ENCODE results near the gene ANKRD65. TPM values are rescaled to one million over a fixed set of nuclear protein-coding genes. Genes with fewer than 3 reads are reported as not detected.

The ANKRD65 gene
- polyA plus RNA-seq, 1 donor (not counting 4 experiments of a cell fraction or from before 2014, with no cell fraction given) = 4.6 TPM

- TF ChIP-seq CTCF (optimal IDR thresholded peaks at IDR 0.05 in 1 of 3, IDR thresholded peaks at IDR 0.05 in 1 of 3, conservative IDR thresholded peaks at IDR 0.05 in 1 of 3; ENCODE audit: extremely low read depth in 1 of 3, insufficient read depth in 2 of 3, low read length in 3 of 3) (no peak), EZH2 (IDR thresholded peaks at IDR 0.05; ENCODE audit: low read length) (no peak)
- Histone ChIP-seq H2AFZ (ENCODE audit: control insufficient read depth, low read length) (no peak overlapping the region), H3K4me3 (ENCODE audit: control insufficient read depth in 2 of 3, extremely low read depth in 1 of 3, insufficient read depth in 2 of 3, low read depth in 1 of 3, low read length in 3 of 3) (no peak overlapping the region), H3K9me1 (ENCODE audit: control insufficient read depth, extremely low read depth, insufficient read depth, low read length) (no peaks in the 10 kb centered on the region), H3K9ac (ENCODE audit: control insufficient read depth, extremely low read depth, insufficient read depth, low read length) (no peak overlapping the region), H3K27me3 (ENCODE audit: control insufficient read depth, extremely low read depth, insufficient read depth, low read length) (no peaks in the 10 kb centered on the region), H3K79me2 (ENCODE audit: control insufficient read depth, insufficient read depth, low read length) (no peaks in the 10 kb centered on the region), H3K4me1 (ENCODE audit: control insufficient read depth, extremely low read depth, insufficient read depth, low read length) (peaks cover 16% of the 10 kb centered on the region), H3K4me2 (ENCODE audit: control insufficient read depth, extremely low read depth, insufficient read depth, low read depth, low read length) (no peak overlapping the region), H3K27ac (ENCODE audit: control insufficient read depth, insufficient read depth, low read length) (no peak overlapping the region), H4K20me1 (ENCODE audit: control insufficient read depth, extremely low read depth, insufficient read depth, low read length) (no peaks in the 10 kb centered on the region), H3K36me3 (ENCODE audit: control insufficient read depth in 2 of 2, extremely low read depth in 1 of 2, insufficient read depth in 2 of 2, low read length in 2 of 2) (no peaks in the 10 kb centered on the region), H3K9me3 (ENCODE audit: control insufficient read depth, low read depth, low read length) (no peaks in the 10 kb centered on the region)
- DNase-seq (ENCODE audit: low read depth, low spot score) (no peak), FAIRE-seq (no peak)
- dilution Hi-C loops (cut with MboI; ENCODE audit: extremely low pct_ligation_motif_present, low sequenced_read_pairs) = no loop called here
These were observed 5.5 kb upstream of the ANKRD65 start for GRCh38 chr1:1426496-1427105.

- H3K9me1 ChIP-seq (ENCODE audit: control insufficient read depth, extremely low read depth, insufficient read depth, low read length) = no peaks in the 10 kb centered on the region
- FAIRE-seq = no peak
- H3K79me2 ChIP-seq (ENCODE audit: control insufficient read depth, insufficient read depth, low read length) = no peaks in the 10 kb centered on the region
- peaks cover 23% of the 10 kb centered on the region for H3K4me1 ChIP-seq (ENCODE audit: control insufficient read depth, extremely low read depth, insufficient read depth, low read length)
- H3K9me3 ChIP-seq (ENCODE audit: control insufficient read depth, low read depth, low read length) = no peaks in the 10 kb centered on the region
- H3K4me2 ChIP-seq (ENCODE audit: control insufficient read depth, extremely low read depth, insufficient read depth, low read depth, low read length) = no peak overlapping the region
- DNase-seq (ENCODE audit: low read depth, low spot score) = no peak
- dilution Hi-C loops (cut with MboI; ENCODE audit: extremely low pct_ligation_motif_present, low sequenced_read_pairs) = no loop called here
- no peaks in the 10 kb centered on the region for H3K36me3 ChIP-seq (ENCODE audit: control insufficient read depth in 2 of 2, extremely low read depth in 1 of 2, insufficient read depth in 2 of 2, low read length in 2 of 2)
- H3K27me3 ChIP-seq (ENCODE audit: control insufficient read depth, extremely low read depth, insufficient read depth, low read length) = no peaks in the 10 kb centered on the region
- H3K9ac ChIP-seq (ENCODE audit: control insufficient read depth, extremely low read depth, insufficient read depth, low read length) = no peak overlapping the region
- no peak overlapping the region for H3K27ac ChIP-seq (ENCODE audit: control insufficient read depth, insufficient read depth, low read length)
- TF ChIP-seq EZH2 (IDR thresholded peaks at IDR 0.05; ENCODE audit: low read length) (no peak), CTCF (optimal IDR thresholded peaks at IDR 0.05 in 1 of 3, IDR thresholded peaks at IDR 0.05 in 1 of 3, conservative IDR thresholded peaks at IDR 0.05 in 1 of 3; ENCODE audit: extremely low read depth in 1 of 3, insufficient read depth in 2 of 3, low read length in 3 of 3) (no peak)
- H2AFZ ChIP-seq (ENCODE audit: control insufficient read depth, low read length) = no peak overlapping the region
- H4K20me1 ChIP-seq (ENCODE audit: control insufficient read depth, extremely low read depth, insufficient read depth, low read length) = no peaks in the 10 kb centered on the region
- no peak overlapping the region for H3K4me3 ChIP-seq (ENCODE audit: control insufficient read depth in 2 of 3, extremely low read depth in 1 of 3, insufficient read depth in 2 of 3, low read depth in 1 of 3, low read length in 3 of 3)
These were observed 4.8 kb upstream of the ANKRD65 start for GRCh38 chr1:1425753-1426495.
